Midbrain (tissue), 1 donor: ENCODE data around the gene CRYBA4.

Experiments
- DNase-seq: peaks from one replicate; lab custom pipeline; 2025; lab: John Stamatoyannopoulos, UW

CRYBA4 gene

DNA sequence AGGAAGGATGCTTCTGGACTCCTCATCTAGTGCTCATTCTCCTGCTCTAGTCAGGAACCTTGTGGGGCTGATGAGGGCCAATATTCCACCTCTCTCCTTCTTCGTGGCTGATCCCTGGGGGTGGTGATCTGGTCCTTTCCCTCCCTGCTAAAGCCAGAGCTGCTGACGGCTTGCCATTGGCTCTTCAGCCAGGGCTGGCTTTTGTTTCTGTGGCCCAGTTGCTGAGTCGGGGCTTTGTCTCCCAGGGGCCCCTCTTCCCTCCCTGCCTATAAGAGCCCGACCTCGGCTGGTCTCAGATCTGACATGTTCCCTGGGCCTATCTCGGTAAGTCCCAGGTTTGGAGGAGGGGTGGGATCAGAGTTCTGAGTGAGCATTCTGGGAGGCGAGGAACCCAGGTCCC is at the start of gene CRYBA4:
CRYBA4 (plus strand) TSS at position 301 of the 400 bp plus-strand sequence. CDS start 634 bp downstream, outside the sequence.
- no peak for DNase-seq

GRCh38 chr22:26573026-26573662 is 48.6 kb upstream of the CRYBA4 start:
- peak; percentile 17 for DNase-seq

- DNase-seq: no peak
Measured at GRCh38 chr22:26574001-26574723, 47.6 kb upstream of the CRYBA4 start.

DNA sequence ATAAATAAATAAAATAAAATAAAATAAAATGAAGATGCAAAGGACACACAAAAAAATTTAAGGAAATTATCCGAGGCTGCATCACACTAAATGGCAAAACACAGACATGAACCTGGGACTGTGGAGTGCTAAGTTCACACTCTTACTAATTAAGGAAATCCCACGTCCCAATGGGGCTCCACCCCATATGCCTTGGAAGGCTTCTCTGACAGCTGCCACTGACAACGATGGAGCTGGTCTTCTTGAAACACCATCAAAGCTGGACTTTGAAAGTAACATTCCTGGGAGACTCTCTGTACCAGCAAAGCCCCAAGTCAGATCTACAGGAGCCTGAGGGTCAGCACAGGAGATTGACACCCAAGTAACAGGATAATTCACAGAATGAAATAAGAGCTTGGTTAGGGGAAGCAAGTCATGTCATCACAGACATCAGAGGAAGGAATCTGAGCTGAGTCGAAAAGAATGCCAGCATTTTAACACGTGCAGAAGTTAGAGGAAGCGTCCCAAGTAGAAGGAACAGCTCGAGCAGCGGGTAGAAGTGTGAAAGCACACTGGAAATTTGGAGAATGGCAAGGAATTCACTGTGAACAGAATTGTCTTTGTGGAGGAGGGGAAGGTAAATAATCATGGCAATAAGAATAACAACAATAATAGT is 45.6 kb upstream of the CRYBA4 start:
- no peak for DNase-seq

- no peak for DNase-seq
Measured at GRCh38 chr22:26577081-26577480, 44.7 kb upstream of the CRYBA4 start.

- no peak for DNase-seq
Measured at GRCh38 chr22:26579331-26579886, 42.4 kb upstream of the CRYBA4 start.

DNA sequence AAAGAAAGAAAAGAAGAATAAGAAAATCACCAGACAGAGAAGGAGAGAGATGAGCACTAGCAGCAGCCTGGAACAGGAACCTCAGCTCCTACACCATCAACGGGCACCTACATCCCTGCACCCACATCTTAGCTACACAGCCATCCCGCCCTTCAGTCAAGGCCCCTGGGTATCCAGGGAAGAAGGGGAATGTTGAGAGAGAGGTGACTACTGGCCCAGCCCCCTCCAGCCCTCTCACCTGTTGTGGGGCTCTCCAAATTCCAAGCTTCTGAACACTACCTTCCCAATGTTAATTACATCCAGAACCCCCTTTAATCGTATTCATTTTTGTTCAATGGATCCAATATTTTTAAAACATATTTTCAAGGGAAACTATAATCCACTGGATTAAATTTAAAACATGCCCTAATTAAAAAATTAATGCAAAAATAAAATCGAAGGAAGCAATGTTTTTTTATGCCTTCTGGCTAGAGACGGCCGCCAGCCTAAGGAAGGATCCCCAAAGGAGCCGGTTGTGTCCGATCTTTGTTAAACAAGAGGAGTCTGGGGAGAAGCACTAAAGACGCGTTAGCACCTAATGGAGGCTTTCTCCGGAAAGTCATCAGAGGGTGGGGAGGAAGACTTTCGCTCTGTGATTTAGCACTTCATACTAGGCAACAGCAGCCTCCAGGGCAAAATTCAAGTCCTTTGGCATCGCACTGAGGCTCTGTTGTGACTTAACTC is 41.4 kb upstream of the CRYBA4 start:
- no peak for DNase-seq

- DNase-seq: no peak
Measured at GRCh38 chr22:26581026-26581425, 40.7 kb upstream of the CRYBA4 start.

DNA sequence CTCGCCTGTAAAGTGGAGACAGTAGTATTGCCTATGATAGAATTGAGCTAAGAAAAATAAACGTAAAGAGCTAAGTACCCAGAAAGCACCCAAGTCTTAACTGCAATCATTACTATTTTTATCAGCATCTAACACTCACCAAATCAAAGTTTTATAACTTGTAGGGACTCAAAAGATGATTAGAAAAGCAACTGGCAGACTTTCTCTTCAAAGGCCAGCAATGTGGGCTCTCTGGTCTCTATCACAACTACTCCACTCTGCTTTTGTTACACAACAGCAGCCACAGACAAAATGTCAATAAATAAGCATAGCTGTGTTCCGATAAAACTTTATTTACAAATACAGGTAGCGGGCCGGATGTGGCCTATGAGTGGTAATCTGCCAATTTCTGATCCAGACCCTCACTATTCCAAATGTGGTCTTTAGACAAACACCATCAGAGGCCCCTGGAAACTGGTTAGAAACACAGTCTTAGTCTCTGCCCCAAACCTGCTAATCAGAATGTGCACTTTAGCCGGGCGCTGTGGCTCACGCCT is 40.1 kb upstream of the CRYBA4 start:
- DNase-seq: no peak

DNA sequence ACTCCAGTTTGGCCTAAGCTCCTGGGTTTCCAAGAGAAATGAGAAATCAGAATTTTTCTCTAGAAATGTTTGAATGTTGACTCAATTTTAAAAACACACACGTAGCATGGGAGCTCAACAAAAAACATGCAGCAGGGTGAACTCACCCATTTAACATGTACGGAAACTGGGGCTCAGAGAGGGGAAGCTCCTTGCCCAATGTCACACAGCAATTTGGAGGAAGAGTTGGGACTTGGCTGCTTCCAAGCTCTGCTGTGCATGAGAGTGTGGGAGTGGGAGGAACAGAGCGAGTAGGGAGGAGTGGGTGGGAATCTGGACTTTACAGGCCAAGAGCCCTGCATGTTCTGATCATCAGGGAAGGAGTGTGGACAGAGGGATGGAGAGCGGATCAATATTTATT is 37.8 kb upstream of the CRYBA4 start:
- DNase-seq: no peak

DNA sequence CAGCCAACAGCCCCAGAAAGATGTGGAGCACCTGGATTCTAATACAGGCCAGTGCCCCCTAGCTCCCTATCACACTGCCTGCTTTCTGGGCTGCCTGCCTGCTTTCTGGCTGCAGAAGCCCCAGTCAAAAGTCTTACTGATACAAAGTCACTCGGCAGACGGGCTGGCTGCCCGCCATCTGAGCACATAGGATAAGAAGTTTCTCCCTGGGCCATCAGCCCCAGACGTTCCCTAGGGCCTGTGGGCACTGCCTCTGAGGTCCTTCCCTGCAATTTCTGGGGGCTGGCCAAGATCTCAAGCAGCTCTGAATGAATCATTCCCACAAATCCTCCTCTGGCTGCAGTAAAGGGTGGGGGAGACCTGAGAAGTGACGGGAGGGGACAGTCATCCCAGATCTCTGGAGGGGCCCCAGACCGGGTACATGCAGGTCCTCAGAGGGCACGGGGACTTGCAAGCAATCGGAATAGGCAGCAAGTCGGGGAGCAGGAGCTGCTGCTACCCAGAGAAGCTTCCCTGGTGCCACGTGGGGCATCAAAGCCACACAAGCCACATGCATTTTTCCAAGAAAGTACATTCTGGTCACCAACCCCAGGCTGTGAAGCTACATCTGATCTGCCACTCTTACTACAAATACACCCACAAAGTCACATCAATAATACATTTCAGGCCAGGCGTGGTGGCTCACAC is 36.5 kb upstream of the CRYBA4 start:
- no peak for DNase-seq

- no peak for DNase-seq
Measured at GRCh38 chr22:26586556-26587325, 35.0 kb upstream of the CRYBA4 start.

DNA sequence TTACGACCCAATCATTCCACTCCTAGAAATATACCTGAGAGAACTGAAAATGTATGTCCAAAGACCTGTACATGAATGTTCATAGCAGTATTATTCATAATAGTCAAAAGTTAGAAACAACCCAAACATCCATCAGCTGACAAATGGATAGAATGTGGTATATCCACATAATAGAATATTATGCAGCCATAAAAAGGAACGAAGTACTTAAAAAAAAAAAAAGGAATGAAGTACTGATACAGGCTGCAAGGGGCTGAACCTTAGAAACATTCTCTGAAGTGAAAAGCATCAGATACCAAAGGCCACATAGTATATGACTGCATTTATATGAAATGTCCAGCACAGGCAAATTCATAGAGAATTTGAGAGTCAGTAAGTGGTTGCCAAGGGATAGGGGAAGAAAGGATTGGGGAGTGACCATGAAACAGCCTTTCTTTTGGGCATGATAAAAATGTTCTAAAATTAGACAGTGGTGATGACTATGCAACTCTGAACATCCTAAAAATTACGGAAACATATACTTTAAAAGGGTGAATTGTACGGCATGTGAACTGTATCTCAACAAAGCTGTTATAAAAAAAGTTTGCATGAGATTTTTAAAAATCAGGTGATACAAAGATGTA is 33.7 kb upstream of the CRYBA4 start:
- no peak for DNase-seq

GRCh38 chr22:26588729-26589366 is 32.9 kb upstream of the CRYBA4 start:
- DNase-seq: no peak

DNA sequence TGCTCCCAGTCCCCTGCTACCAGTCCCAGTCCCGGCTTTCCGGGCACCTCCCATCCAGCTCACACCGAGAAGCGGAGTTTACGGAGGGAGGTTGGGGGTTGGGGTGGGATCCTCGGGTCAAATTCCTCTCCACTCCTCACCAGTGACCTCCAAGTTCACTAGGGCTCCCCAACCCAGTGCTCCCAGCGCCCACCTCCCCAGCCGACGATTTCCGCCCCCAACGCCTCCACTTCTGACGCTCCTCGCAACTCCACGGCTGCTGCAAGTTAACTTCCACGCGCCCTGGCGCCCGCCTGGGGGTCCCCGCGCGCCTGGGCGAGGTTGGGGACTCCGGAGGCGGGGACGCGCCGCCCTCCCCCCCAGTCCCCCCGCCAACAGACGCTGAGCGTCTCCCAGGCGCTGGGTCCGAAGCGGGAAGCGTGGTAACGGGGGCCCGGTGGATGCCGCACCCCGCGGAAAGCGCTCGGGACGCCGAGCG is 32.4 kb upstream of the CRYBA4 start:
- no peak for DNase-seq

DNA sequence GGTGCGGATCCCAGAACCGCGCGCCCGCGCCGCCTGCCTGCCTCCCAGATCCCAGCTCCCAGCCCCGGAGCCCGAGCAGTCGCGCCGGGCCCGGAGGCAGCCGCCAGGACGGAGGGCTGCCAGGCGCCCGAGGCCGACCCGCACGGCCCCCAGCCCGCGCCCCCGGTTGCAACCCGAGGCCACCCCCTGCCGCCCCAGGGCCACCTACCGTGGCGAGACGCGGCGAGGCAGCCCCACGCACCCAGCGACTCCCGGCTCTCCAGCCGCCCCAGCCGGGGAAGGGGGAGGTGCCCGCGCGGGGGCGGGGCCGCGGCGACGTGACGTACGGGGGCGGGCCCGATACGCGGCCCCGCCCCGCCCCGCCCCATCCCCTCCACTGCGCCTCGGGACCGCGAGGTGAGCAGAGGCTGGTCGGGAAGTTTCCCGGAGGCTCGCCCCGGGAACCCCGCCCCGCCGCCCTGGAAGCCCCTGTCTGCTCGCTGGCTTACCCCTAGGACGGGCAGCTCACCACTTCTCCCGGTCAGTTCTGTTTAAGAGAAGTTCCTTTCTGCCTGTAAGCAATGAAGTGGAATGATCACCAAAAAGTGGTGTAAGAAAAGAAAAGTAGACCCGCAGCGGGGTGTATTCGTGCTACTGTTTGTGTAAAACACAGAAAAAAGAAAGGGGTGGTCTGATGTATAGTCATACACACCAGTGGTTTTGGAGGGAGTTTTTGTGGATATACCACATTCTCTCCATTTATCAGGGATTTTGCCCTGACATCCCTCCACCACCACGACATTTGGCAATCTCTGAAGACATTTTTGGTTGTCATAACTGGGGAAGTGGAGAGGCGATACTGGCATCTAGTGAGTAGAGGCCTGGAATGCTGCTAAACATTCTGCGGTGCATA is 31.7 kb upstream of the CRYBA4 start, which contains the start of gene TPST2:
TPST2 (minus strand) TSS at position 288 of the 892 bp plus-strand sequence. CDS start 48,502 bp downstream, outside the sequence.
- peak; percentile 81 for DNase-seq

GRCh38 chr22:26592421-26592891 is 29.3 kb upstream of the CRYBA4 start:
- peak; percentile 5 for DNase-seq

- no peak for DNase-seq
Measured at GRCh38 chr22:26593763-26594162, 28.0 kb upstream of the CRYBA4 start.
